NB4 (cell line): ENCODE data around the gene RBM7.

Experiments
- POLR2A ChIP-seq: IDR thresholded peaks from 2 replicates; pipeline ENCODE4 v1.6.1; 2011; ENCODE audit warnings: mild to moderate bottlenecking; ENCODE audit not compliant: insufficient read length; ENCODE audit errors: extremely low read depth
- TF ChIP-seq, protein P1 (sequence below): IDR thresholded peaks from one replicate; pipeline ENCODE4 v1.5.1; 2012; ENCODE audit warnings: low read depth, low read length

DNA sequence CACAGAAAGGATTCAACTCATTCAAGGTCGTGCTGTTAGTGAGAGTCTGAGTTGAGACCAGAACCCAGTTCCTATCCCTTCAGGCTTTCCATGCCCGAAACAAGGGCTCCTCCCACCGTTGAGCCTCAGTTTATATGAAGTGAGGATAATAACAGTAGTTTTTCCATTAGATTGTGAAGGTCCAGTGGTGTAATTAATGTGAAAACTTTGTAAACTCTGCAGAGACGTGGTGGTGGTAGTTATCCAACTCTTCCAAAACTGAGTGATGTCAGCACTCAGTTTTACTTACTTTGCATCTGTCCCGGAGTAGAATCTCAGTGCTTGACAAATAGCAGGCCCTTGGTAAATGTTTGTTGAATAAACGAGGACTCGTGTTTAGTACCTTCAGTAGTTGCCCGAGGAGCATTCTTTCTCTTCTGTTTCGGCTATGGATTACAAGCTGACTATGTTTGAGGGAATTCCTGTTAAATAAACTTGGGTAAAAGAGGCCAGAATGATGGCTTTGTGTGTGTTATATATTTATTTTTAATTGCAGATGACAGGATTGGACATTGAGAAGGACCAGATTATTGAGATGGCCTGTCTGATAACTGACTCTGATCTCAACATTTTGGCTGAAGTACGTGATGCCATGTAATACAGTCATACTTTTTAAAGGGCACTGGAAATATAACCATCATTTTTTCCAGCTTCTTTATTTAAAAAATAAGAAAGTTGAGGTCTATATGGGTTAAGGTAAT, 39.8 kb downstream of the RBM7 start:
- TF ChIP-seq, protein P1, sequence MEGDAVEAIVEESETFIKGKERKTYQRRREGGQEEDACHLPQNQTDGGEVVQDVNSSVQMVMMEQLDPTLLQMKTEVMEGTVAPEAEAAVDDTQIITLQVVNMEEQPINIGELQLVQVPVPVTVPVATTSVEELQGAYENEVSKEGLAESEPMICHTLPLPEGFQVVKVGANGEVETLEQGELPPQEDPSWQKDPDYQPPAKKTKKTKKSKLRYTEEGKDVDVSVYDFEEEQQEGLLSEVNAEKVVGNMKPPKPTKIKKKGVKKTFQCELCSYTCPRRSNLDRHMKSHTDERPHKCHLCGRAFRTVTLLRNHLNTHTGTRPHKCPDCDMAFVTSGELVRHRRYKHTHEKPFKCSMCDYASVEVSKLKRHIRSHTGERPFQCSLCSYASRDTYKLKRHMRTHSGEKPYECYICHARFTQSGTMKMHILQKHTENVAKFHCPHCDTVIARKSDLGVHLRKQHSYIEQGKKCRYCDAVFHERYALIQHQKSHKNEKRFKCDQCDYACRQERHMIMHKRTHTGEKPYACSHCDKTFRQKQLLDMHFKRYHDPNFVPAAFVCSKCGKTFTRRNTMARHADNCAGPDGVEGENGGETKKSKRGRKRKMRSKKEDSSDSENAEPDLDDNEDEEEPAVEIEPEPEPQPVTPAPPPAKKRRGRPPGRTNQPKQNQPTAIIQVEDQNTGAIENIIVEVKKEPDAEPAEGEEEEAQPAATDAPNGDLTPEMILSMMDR, result no peak
- TF ChIP-seq POLR2A, result no peak
